GM12801 (cell line): ENCODE results near the gene OR2AG1.

Experiments used
- TF ChIP-seq, protein P1 (sequence below): IDR thresholded peaks from one replicate; pipeline ENCODE4 v1.5.1; 2011; ENCODE audit warnings: control low read depth; ENCODE audit not compliant: insufficient read length; ENCODE audit errors: extremely low read depth

Gene OR2AG1, protein sequence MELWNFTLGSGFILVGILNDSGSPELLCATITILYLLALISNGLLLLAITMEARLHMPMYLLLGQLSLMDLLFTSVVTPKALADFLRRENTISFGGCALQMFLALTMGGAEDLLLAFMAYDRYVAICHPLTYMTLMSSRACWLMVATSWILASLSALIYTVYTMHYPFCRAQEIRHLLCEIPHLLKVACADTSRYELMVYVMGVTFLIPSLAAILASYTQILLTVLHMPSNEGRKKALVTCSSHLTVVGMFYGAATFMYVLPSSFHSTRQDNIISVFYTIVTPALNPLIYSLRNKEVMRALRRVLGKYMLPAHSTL

DNA sequence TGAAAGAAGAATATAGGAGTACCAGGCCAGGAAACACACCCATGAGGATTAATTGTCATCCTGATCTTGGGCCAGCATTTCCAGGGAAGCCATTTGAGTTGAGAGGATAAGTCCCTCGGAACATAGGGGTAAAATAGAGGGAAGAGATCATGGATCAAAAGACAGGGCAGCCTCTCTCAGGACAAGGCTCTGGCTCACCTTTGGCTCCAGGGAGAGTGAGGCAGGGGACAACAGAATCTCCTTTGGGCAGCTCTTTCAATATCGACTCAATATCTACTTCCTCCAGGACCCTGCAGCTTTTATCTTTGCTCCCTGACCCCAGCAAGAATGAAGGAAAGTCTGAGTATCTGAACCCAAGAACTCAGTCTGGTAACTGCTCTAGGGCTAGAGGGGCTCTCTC is at the start of gene OR2AG1:
Gene OR2AG1, plus strand, starts transcription at position 301 of the 400 bp plus-strand sequence. CDS start 2,018 bp downstream, outside the sequence.
- TF ChIP-seq, protein P1, sequence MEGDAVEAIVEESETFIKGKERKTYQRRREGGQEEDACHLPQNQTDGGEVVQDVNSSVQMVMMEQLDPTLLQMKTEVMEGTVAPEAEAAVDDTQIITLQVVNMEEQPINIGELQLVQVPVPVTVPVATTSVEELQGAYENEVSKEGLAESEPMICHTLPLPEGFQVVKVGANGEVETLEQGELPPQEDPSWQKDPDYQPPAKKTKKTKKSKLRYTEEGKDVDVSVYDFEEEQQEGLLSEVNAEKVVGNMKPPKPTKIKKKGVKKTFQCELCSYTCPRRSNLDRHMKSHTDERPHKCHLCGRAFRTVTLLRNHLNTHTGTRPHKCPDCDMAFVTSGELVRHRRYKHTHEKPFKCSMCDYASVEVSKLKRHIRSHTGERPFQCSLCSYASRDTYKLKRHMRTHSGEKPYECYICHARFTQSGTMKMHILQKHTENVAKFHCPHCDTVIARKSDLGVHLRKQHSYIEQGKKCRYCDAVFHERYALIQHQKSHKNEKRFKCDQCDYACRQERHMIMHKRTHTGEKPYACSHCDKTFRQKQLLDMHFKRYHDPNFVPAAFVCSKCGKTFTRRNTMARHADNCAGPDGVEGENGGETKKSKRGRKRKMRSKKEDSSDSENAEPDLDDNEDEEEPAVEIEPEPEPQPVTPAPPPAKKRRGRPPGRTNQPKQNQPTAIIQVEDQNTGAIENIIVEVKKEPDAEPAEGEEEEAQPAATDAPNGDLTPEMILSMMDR: no peak

DNA sequence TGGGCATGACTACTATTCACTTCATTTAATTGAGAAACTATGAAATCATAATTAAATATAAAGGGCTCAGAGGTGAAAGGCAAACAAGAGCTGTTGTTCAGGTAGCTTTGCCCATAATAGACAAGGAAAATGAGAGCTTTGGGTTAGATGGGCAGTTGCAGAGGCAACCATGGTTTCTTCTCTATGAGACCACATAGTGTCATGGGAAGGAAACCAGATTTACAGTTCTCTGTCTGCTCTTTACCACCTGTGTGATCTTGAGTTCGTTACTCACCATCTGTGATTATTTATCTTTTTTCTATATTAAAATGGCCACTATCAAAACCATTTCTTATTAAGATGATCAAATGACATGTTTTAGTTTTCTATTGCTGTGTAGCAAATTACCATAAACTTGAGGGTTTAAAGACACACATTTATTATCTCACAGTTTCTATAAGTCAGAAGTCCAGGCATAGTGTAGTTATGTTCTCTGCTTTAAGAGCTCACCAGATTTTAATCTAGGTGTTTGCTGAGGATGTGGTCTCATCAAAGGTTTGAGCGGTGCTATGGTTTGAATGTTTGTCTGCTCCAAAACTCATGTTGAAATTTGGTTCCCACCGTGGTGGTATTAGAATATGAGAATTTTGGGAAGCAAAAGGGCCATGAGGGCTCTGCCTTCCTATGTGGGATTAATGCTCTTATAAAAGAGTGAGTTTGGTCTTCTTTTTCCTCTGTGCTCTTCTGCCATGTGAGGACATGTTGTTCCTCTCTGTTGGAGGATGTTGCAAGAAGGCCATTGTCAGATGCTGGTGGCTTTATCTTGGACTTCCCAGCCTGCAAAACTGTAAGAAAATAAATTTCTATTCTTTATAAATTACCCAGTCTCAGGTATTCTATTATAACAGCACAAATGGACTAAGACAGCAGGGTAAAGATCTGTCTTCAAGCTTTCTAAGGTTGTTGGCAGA is 49.2 kb upstream of the OR2AG1 start:
- TF ChIP-seq, protein P1: no peak

DNA sequence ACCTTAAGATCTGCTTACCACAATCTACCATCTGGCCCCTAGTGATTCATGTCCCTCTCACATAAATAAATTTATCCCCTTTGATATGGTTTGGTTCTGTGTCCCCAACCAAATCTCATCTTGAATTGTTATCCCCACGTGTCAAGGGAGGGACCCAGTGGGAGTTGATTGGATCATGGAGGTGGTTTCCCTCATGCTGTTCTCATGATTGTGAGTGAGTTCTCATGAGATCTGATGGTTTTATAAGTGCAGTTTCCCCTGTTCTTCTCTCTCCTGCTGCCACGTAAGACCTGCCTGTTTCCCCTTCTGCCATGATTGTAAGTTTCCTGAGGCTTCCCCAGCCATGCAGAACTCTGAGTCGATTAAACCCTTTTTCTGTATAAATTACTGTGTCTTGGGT is 48.2 kb upstream of the OR2AG1 start:
- TF ChIP-seq, protein P1: no peak

DNA sequence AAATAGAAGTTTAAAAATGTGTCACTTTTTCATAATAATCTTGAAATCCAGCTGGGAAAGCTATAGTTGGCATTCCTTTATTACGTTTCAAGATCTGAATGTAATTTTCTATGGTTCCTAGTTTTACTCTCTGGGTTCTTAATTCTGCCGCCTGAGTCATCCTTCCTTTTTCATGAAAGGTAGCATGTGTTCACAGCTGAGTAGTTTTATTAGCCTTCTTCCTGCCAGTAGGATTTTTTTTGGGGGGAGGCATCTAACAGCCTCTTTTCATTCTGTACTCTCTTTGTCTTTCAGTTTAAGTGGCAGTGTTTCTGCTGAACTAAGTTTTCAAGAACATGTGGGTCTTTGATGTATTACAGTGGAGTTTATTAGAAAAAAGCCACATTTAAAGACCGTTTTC is 47.5 kb upstream of the OR2AG1 start:
- TF ChIP-seq, protein P1: no peak

DNA sequence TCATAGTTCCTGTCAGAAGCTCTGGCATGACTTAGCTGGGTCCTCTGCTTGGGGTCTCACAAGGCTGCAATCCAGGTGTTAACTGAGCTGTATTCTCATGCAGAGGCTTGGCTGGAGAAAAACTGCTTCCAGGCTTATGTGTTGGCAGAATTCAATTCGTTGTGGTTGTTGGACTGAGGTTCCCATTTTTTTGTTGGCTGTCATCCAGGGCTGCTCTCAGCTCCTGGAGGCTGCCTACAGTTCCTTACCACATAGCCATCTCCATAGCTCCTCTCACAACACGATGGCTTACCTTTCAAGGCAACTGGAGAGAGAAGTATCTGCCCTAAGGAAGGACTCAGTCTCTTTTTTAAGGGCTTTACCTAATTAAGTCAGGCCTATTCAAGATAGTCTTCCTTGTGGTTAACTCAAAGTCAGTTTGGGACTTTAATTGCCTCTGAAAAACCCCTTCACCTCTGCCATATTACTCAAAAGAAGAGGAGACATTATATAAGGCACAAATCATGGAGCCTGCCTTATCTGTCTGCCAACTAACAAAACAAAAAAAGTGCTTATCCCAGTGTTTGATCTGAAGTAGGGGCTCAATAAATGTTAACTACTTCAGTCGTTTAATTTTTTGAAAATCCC is 46.2 kb upstream of the OR2AG1 start:
- TF ChIP-seq, protein P1: no peak

DNA sequence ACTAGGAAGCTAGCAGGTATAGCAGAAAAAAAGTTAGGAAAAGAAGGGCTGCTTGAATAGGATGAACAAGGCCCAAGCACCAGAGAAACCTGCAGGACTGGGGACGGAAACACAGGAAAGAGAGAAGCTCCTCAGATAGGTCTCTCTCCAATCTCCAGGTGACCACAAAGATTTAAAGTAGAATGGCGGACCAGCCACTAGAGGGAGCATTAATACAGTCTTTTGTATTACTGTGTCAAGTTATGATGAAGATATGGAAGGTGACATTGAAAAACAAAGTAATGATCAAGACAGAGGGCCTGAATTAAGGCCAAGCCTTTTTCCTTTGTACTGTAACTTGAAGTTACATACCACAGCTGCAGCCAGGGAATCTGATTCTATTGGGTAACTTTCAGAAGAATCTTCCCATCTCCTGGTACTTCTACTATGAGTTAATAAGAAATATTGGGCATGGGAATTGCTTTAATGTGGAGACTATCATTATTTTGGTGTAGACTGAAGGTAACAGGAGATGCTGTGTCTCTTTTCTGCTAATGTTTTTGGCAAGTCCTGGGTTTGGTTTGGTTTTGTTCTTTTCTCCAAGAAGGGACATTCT is 44.9 kb upstream of the OR2AG1 start:
- TF ChIP-seq, protein P1: no peak

DNA sequence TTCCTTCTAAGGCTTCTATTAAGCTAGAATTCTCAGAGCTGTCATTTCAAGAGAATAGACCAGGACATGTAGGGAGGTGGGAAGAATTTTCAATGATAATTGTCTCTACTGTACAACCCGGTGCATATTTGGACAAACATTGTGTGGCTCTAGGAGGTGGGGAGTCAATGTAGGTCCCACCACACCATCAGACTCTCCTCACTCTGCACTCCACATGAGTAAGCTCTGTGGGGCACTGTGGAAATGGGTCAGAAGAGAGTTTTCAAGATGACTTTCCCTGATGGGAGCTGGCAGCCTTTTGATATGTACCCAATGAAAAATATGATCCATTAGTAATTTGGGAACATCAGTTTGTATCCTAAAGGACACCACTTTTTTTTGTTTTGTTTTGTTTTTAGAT is 44.2 kb upstream of the OR2AG1 start:
- TF ChIP-seq, protein P1: no peak
